Posterior cingulate gyrus (tissue), 11 donors: ENCODE measurements around the gene MGP.

Experiments used
- DNase-seq, 10 donors: peaks; one replicate each; pipeline versions ENCODE4 v3.0.0 to v3.0.0-alpha.2; 2020 to 2021; ENCODE audit warnings: mixed read lengths in 3 of 10
- intact Hi-C: fragments of 100-400 bp; cut with DNase I; formaldehyde crosslinking; loops from one replicate; pipeline ENCODE4 v1.15.1; 2023

The MGP gene

GRCh38 chr12:14834509-14834908 lies 51.1 kb downstream of the MGP start:
- DNase-seq = no peak
- intact Hi-C loops = no loop called here

DNA sequence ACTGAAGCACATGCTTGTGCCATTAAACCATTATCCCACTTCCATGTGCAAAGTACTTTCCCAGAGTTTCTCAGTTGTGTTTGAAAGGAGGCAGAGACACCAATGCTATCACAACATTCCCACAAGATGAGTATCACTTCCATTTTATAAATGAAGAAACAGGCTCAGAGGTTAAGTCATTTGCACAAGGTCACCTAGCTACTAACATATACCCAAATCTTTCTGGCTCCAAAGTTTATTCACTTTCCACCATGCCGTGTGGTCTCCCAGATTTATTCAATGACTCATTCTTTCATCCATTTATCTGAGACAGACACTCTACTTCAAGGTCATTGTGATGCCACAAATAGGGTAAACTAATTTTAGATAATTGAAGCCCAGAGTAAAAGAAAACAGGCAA lies 51.7 kb downstream of the MGP start:
- no peak for DNase-seq
- intact Hi-C loops = no loop called here

DNA sequence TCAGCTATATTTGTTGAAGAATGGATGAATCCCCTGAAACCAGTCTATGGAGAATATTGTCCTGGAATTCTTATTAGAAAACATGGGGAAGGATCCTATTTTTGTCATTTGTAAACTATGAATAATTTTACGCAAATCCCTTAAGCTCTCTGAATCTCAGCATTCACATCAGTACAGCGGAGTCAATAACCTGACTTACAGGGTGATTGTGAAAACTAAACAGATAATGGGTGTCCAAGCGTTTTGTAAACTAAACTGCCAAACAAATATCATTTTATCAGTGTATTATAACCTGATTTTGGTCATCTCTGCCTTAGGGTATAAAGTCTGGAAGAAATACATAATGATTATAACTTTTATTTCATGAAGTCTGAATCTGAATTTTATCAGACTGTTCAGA lies 52.3 kb downstream of the MGP start:
- DNase-seq = no peak
- intact Hi-C loops = no loop called here
